Measurements from ENCODE around the gene KIRREL2. TPM values are rescaled to one million over a fixed set of nuclear protein-coding genes. Genes with fewer than 3 reads are reported as not detected.

Gene KIRREL2
- total and polyA plus RNA-seq, 2 of the 8 experiments (the other 6 are each of a cell fraction or from before 2014, with no cell fraction given) = 2.4 to 4.6 TPM

DNA sequence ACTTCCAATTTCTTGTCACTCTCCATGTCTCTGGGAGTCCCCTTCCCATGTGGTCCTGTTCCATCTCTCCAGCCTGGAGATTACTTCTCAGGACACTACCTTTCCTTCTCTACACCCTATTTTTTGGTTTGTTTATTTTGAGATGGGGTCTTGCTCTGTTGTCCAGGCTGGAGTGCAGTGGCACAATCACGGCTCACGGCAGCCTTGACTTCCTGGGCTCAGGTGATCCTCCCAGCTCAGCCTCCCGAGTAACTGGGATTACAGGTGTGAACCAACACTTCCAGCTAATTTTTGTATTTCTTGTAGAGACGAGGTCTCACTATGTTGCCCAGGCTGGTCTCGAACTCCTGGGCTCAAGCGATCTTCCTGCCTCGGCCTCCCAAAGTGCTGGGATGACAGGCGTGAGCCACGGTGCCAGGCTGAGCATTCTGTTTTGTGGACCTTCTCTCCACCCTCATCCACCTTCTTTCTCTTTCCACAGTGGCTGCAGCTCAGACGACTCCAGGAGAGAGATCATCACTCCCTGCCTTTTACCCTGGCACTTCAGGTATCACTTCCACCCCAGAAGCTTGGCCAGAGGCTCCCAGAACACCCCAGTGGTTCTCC, 46.3 kb downstream of the KIRREL2 start:
- Histone ChIP-seq H3K79me2 (ENCODE audit: control insufficient read depth in 1 of 2, insufficient read depth in 2 of 2, low read length in 2 of 2) (peaks cover 0 to 7% of the 10 kb centered on the region in 2 experiments; a peak in 1 of 4 replicates), H3K27ac (ENCODE audit: low read depth, low read length) (no peak overlapping the region), H3K36me3 (ENCODE audit: control insufficient read depth in 2 of 4, insufficient read depth in 4 of 4, low read length in 3 of 4) (peaks cover 0 to 1% (median 0%) of the 10 kb centered on the region in 4 experiments; a peak in 1 of 8 replicates), H2BK5ac (ENCODE audit: low read depth, low read length) (peak overlapping the region; percentile 71; the same call in 1 of the 2 replicates), H2AFZ (ENCODE audit: low read length) (0 out of 2 replicates have a peak overlapping the region, but pooled peaks have one; percentile 36), H3K14ac (ENCODE audit: insufficient read length) (no peak overlapping the region), H2BK120ac (replicated peaks; ENCODE audit: low read depth, low read length) (no peak overlapping the region), H2BK12ac (ENCODE audit: low read depth, low read length) (peak overlapping the region; percentile 50; the same call in 1 of the 2 replicates), H3K4me3 (ENCODE audit: extremely low read depth in 1 of 4, insufficient read depth in 2 of 4, low read depth in 3 of 4, low read length in 4 of 4) (peak overlapping the region; percentile 36 to 62 (median 51); a peak in 7 of 8 replicates), H3K9me3 (ENCODE audit: insufficient read depth in 2 of 2, low read depth in 1 of 2, low read length in 1 of 2) (no peaks in the 10 kb centered on the region), H3K4me2 (ENCODE audit: insufficient read depth in 1 of 2, low read depth in 2 of 2, low read length in 2 of 2) (peak overlapping the region; percentile 86 to 91), H2BK15ac (ENCODE audit: low read length) (0 out of 2 replicates have a peak overlapping the region, but pooled peaks have one; percentile 61), H3K9ac (replicated peaks in 1 of 4; ENCODE audit: extremely low read depth in 1 of 4, low read depth in 3 of 4, low read length in 3 of 4) (peak overlapping the region in 3 of 4 experiments; percentile 36 to 54 (median 42); a peak in 3 of 7 replicates), H4K8ac (ENCODE audit: extremely low read depth, insufficient read depth, low read length) (0 out of 2 replicates have a peak overlapping the region, but pooled peaks have one; percentile 48), H3K18ac (ENCODE audit: extremely low read depth, low read length) (peak overlapping the region; percentile 60; the same call in 1 of the 2 replicates), H2BK20ac (ENCODE audit: low read length) (peak overlapping the region; percentile 32; the same call in 1 of the 2 replicates), H4K20me1 (replicated peaks in 1 of 2; ENCODE audit: control insufficient read depth in 1 of 2, insufficient read depth in 2 of 2, low read length in 2 of 2) (peaks cover 0 to 1% of the 10 kb centered on the region in 2 experiments), H2AK5ac (ENCODE audit: low read depth, low read length) (no peak overlapping the region), H3K79me1 (ENCODE audit: low read depth, low read length) (no peaks in the 10 kb centered on the region; the same call in 1 of the 2 replicates), H3K23ac (ENCODE audit: insufficient read length) (no peak overlapping the region), H3K27me3 (replicated peaks in 1 of 4; ENCODE audit: control insufficient read depth in 3 of 4, extremely low read depth in 1 of 4, insufficient read depth in 3 of 4, low read length in 3 of 4) (no peaks in the 10 kb centered on the region), H4K91ac (replicated peaks; ENCODE audit: insufficient read length, low read length) (peak overlapping the region; percentile 73), H3K56ac (replicated peaks; ENCODE audit: insufficient read length, low read depth, low read length) (no peak overlapping the region), H3K4ac (replicated peaks; ENCODE audit: insufficient read length, low read depth, low read length) (no peak overlapping the region), H3K23me2 (ENCODE audit: low read depth, low read length) (peaks cover 12% of the 10 kb centered on the region), H3K4me1 (replicated peaks in 1 of 4; ENCODE audit: control insufficient read depth in 3 of 4, insufficient read depth in 4 of 4, low read length in 3 of 4) (peaks cover 0 to 22% (median 13%) of the 10 kb centered on the region in 4 experiments; a peak in 6 of 7 replicates), H4K5ac (ENCODE audit: insufficient read length, low read depth, low read length) (peak overlapping the region; percentile 32)
- no peak for DNase-seq (ENCODE audit: low read depth in 1 of 2, low spot score in 2 of 2)
- no peak for FAIRE-seq
- ChIA-PET POLR2A (ENCODE audit: partially characterized antibody) (interaction anchor here (0.6 to 1.6 kb wide), 3 partner anchors 30 to 131 kb away, joined by 3 to 8 read pairs (median 3); partner anchors contain the start of gene APLP1), CTCF (ENCODE audit: partially characterized antibody) (interaction anchor here (0.6 to 1.4 kb wide), 3 partner anchors 17 to 181 kb away, joined by 3 read pairs; no protein-coding TSS in a partner anchor)
- no peak for TF ChIP-seq GABPA (IDR thresholded peaks at IDR 0.05; ENCODE audit: borderline replicate concordance, insufficient read depth, low read length)
- TF ChIP-seq KDM1A (IDR thresholded peaks at IDR 0.05; ENCODE audit: borderline replicate concordance, low read length) = peak; percentile 50; the same call in 1 of the 2 replicates
- no peak for TF ChIP-seq CHD1 (IDR thresholded peaks at IDR 0.05; ENCODE audit: low read depth, low read length)
- no peak for TF ChIP-seq CHD2 (IDR thresholded peaks at IDR 0.05; ENCODE audit: low read length)
- TF ChIP-seq RBBP5 (IDR thresholded peaks at IDR 0.05; ENCODE audit: borderline replicate concordance, low read depth, low read length) = 0 out of 2 replicates have a peak, but pooled peaks have one; percentile 2
- WGBS, 2 experiments (ENCODE audit: extremely low coverage in 1 of 2, insufficient coverage in 1 of 2, insufficient read length in 1 of 2, insufficient replicate concordance in 2 of 2, low coverage in 1 of 2, low lambda C conversion rate in 2 of 2, missing lambda C conversion rate in 1 of 2) = 87% methylated on average over 10 of the region's 10 CpGs; no CpG with 5 or more reads in 1 of the 2 experiments

Data from H1 (cell line).